Stimulated activated CD8-positive, alpha-beta memory T cell treated with anti-CD3 and anti-CD28 coated beads, Interleukin-12 subunit alpha, Interleukin-12 subunit beta, amount 100 ng/mL, for 24 hours (primary cell): ENCODE data around the gene RPH3AL.
"Not testable (repeated sequence)": the region's sequence is repeated elsewhere in the genome, so short reads cannot be mapped to it uniquely, and the experiment has no call there.

Experiments used
- DNase-seq: peaks from one replicate; pipeline ENCODE4 v3.0.0-alpha.2; 2020; ENCODE audit errors: extremely low read depth

The RPH3AL gene

DNA sequence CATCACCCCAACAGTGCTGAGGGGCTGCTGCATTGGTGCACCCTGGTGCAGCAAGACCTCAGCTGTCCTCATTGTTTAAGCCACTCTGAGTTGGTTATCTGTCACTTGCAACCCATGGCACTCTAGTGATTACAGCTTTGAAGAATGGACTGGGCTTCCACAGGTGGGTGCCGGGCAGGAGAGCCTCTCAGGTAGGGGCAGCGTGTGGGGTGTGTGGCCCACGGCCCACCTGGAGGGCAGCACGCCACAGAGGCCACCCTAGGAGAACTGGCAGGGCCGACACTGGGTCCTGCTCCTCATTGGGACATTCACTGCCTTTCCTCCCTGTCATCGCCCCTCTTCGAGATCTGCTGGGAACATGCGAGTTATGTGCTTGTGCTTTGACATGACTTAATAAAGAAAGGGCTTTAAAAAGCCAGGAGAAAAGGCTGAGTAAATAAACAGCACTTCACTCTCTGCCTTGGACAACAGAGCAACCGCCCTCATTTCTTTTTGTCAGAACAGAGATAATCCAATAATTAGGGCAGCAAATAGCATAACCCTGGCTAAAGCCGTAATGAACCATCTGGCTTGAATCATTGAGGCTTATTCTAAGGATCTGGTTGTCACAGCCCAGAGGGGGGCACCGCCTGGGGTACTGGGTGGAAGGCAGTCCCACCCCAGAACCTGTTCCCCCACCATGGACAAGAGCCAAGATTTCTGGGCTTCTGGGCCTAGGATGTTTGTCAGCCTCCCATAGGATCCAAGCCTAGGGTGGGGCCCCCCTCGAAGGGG is 174.1 kb downstream of the RPH3AL start:
- no peak for DNase-seq

DNA sequence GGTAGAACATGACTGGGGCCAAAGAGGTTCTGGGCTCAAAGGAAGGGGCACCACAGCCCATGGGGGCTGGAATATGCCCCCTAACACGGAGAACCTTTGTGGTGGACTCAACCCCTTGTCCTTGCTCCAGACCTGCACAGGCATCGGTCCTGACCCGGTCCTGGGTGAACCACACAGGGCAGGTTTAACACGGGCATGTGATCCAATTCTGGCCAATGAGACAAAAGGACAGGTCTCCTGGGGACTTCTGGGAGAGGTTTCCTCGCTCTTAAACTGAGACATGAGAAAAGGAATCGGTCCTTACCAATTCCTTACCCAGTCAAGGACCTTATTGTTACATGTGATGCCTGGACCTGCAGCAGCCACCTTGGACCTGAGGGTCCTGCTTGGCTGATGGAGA is 174.8 kb downstream of the RPH3AL start:
- DNase-seq = no peak

DNA sequence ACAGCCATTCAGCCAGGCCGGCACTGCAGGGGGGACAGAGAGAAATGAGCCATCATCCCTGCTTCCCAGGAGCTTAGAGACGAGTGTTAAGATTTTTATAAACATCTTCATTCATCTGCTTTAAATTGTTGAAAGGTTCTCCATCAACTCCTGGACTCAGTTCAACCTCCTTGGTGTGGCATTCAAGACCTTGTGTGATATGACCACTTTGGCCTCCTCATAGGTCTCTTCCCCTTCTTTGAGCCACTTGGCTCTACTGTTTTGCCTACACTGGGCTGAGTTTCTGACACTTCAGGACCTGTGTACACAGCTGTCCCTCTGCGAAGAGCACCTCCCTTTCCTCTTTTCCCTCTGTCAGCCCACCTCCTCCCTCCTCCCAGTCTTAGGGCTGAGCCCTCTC is 175.5 kb downstream of the RPH3AL start:
- DNase-seq = no peak

DNA sequence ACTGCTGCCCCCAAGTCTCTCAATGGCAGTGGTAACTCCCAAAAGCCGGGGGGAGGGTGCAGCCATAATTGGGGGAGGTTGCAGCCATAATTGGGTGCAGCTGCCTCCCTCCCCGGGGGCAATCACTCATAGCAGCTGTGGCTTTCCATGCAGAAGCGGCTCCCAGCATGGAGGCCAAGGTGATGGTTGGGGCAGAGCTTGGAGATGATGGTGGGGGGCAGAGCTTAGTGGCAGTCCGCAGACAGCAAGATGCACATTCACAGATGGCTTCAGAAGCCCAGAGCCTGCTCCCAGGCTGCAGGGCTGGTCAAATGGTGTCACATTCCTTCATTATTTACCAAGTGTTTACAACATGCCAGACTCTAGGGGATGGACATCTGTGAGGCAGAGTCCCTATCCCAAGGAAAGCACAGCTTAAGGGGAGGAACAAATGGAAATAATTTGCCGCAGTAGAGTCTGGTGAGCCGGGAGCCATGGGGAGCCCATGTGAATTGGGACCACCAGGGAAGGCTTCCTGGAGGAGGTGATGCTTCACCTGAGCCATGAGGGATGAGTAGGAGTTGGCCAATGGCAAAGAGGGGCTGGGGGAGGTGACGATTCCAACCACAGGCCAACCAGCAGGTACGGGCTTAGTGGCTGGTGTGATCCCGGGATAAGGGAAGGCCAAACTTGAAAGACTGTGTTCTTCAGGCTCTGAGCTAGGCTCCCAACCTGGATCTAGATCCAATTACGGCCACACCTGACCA is 179.3 kb downstream of the RPH3AL start:
- no peak for DNase-seq

DNA sequence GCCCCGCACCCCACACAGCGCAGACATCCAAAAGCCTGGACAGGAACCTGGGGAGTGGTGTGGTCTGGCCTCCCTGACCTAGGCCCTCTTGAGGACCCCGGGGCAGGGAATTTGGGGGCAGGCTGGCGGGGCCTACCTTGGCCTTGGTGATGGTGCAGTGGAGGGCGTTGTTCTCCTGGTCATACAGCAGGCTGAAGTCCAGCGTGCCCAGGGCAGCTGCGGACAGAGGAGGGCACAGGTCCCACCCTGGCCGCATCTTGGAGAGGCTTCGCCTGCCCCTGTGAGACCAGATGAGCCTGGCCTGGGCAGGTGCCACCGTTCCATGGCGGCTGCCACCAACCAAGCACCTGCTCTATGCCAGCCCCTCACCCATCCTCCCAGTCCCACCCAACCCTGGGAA is 180.2 kb downstream of the RPH3AL start:
- DNase-seq = no peak

DNA sequence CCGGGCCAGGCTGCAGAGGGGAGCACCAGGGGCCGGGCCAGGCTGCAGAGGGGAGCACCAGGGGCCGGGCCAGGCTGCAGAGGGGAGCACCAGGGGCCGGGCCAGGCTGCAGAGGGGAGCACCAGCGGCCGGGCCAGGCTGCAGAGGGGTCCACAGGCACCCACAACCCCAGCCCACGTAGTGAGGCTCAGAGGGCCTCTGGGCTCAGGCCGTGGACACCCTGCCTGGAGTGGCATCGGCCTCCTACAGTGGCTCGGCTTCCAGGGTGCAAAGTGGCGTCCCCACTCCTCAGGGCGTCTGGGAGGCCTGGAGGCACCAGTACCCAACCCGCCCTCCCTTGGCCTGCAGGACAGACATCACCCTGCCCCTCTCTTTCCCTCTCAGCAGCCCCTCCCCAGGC is 180.7 kb downstream of the RPH3AL start:
- no peak for DNase-seq

DNA sequence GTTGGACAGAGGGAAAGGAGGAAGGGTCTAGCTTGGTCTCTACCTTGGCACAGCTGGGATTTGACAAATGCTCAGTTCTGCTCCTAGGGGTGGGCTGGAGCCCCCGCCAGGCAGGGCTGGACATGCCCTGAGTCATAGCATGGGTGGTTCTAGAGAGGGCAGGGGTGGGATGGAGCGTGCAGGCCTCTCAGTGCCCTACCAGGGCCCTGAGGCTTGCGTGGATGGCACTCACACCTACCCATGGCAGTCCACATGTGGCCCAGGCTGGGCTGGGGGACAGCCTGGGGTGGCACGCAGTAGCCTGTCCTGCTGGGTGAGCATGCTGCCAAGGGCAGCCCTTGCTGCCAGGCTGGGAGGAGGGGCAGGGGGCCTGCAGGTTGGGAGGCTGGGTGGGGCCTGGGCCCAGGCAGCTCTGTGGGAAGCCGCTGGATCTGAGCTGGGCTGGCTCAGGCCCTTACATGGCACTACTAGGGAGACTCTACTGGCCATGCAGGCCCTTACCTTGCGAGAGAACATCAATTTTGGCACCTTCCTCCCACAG is 182.4 kb downstream of the RPH3AL start:
- DNase-seq = no peak

DNA sequence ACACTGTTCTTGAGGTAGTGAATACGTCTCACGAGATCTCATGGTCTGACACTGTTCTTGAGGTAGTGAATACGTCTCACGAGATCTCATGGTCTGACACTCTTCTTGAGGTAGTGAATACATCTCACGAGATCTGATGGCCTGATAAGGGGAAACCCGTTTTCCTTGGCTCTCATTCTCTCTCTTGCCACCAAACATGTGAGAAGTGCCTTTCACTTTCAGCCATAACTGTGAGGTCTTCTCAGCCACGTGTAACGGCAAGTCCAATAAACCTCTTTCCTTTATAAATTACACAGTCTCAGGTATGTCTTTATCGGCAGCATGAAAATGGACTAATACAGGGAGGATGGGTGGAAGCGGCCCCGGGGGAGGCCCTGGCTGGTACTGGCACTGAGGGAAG is 184.0 kb downstream of the RPH3AL start:
- DNase-seq = not testable (repeated sequence)

DNA sequence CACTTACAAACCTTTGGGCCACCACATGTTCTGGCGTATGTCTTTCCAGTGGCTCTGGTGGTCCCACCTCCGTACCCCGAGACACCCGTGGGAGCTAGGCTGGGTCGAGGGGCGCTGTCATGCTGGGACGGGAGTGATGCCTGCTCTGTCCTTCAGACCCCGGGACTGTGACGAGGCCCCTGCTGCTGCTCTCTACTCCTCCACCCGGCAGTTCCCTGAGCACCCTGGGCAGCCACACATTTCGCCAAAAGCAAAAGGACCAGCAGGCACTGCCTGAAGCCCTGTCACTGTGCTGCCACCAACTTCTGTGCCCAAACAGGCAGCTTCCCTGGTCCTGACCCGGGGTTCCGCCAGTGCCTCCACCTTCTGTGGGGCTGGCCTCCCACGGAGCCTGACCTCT is 186.7 kb downstream of the RPH3AL start:
- no peak for DNase-seq

DNA sequence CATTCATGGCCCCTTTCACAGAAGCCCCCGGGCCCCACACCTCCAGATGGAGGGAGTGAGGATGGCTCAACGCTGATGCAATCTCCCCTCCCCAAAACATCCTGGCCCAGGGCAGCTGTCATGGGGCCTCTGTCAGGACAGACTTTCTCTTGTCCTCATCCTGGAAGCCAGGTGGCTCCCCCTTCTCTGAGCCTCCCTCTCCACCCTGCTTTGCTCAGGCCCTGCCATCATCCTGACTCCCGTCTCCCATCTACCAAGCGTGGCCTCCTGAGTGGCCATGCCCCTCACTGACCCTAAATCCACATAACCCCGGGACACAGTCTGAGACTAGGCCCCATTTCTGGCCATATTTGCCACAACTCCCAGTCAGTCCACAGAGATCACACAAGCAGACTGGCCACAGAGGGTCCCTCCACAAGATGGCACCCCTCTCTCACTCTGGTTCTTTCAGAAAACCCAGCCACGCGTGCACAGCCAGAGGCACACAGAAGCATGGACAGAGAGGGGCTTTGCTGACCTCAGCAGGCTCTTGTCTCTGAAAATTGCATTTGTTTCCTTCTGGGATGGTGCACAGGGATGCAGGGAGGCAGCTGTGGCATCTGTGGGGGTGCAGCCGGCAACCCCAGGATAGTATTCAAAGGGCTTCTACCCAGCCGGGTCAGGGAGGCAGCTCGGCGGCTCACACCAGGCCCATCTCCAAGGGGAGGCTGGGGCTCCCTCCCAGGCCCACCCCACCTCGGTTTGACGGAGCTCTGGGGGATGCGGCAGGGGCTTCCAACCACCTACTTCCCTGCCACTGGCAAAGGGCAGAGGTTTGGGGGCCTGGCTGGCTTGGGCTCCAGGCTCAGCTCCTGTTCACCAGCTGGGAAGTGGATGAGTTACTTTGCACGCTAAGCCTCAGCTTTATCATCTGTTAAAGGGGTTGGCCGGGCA is 188.0 kb downstream of the RPH3AL start:
- no peak for DNase-seq

DNA sequence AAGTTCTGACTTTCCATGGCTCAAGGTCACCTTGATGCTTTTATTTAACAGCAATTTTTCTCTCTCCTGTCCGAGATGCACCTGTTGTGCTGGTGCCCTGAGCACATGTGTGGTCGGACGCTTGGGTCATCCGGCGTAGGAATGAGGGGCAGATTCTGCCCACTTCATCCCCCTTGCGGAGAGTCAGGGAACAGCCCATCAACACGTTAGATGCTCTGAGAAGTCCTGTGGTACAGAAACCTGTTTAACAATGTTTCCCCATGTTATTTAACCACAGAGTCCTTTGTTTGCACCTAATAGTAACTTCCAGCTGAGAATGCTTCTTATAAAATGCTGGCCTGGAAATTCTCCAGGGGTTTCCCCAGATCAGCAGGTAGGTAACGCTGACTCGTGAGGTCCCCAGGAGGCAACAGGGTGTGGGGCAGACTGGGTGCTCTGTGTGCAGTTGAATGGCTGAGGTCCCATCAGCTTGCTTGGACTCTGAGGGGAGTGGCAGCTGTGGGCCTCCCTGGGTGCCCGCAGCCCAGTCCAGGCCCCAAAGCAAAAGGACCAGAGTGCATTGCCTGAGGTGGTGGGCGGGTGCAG is 189.0 kb downstream of the RPH3AL start:
- no peak for DNase-seq

DNA sequence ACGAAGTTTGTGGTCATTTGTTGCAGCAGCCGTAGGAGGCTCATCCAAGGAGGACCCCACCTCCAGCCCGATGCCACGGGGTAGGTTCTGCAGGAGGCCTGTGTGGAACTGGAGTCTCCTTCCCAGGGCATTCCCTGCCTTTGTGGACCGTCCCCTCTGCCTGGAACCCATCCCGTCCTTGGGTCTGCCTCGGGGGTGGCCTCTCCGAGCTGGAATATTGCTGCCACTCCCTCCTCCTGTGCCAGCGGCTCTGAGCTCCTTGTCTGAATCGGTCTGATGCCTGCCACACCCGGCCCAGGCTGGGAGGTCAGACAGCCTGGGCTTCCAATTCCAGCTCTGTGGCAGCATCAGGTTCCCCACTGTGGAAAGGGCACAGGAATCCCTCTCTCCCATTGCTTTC is 189.9 kb downstream of the RPH3AL start:
- no peak for DNase-seq
